SJSA1 (cell line): ENCODE measurements around the gene NUP210L. TPM values are rescaled to one million over a fixed set of nuclear protein-coding genes. Genes with fewer than 3 reads are reported as not detected.
"Not testable (repeated sequence)": the region's sequence is repeated elsewhere in the genome, so short reads cannot be mapped to it uniquely, and the experiment has no call there.

Experiments used
- DNase-seq, 2 experiments: peaks; one replicate each; pipeline ENCODE4 v3.0.0-alpha.2; 2015 to 2020; ENCODE audit warnings: low spot score in 2 of 2, low read depth in 1 of 2
- H3K27ac ChIP-seq: fragments of 250-450 bp; sonication (Bioruptor Pico); 2 replicates; pipeline ENCODE4 v1.5.1; 2020; ENCODE audit warnings: mild to moderate bottlenecking, moderate library complexity
- H3K27me3 ChIP-seq: fragments of 250-450 bp; sonication (Bioruptor Pico); replicated peaks from 2 replicates; pipeline ENCODE4 v1.5.1; 2020; ENCODE audit warnings: mild to moderate bottlenecking, moderate library complexity
- H3K36me3 ChIP-seq: fragments of 250-450 bp; sonication (Bioruptor Pico); 2 replicates; pipeline ENCODE4 v1.5.1; 2020; ENCODE audit warnings: mild to moderate bottlenecking
- H3K4me1 ChIP-seq: fragments of 250-450 bp; sonication (Bioruptor Pico); replicated peaks from 2 replicates; pipeline ENCODE4 v1.6.1; 2021; ENCODE audit warnings: mild to moderate bottlenecking
- H3K4me3 ChIP-seq: fragments of 250-450 bp; sonication (Bioruptor Pico); 2 replicates; pipeline ENCODE4 v1.5.1; 2020; ENCODE audit warnings: mild to moderate bottlenecking
- H3K9me3 ChIP-seq: fragments of 250-450 bp; sonication (Bioruptor Pico); replicated peaks from 2 replicates; pipeline ENCODE4 v1.5.1; 2020; ENCODE audit warnings: mild to moderate bottlenecking
- total RNA-seq: library from RNA; depleted of rRNA; stranded (reverse); fragments of >200 nt; shearing (Covaris generic); gene quantifications from 2 replicates; pipeline ENCODE4 v1.2.3, GENCODE V29; 2014

The NUP210L gene
- total RNA-seq, 1 experiment from 2014 or later: not detected

GRCh38 chr1:154115180-154115579, 39.7 kb downstream of the NUP210L start:
- Histone ChIP-seq H3K27me3 (peaks cover 6% of the 10 kb centered on the region; the same call in 1 of the 2 replicates), H3K27ac (no peak overlapping the region), H3K4me3 (no peak overlapping the region), H3K4me1 (no peaks in the 10 kb centered on the region), H3K36me3 (no peaks in the 10 kb centered on the region), H3K9me3 (no peaks in the 10 kb centered on the region)
- no peak for DNase-seq

DNA sequence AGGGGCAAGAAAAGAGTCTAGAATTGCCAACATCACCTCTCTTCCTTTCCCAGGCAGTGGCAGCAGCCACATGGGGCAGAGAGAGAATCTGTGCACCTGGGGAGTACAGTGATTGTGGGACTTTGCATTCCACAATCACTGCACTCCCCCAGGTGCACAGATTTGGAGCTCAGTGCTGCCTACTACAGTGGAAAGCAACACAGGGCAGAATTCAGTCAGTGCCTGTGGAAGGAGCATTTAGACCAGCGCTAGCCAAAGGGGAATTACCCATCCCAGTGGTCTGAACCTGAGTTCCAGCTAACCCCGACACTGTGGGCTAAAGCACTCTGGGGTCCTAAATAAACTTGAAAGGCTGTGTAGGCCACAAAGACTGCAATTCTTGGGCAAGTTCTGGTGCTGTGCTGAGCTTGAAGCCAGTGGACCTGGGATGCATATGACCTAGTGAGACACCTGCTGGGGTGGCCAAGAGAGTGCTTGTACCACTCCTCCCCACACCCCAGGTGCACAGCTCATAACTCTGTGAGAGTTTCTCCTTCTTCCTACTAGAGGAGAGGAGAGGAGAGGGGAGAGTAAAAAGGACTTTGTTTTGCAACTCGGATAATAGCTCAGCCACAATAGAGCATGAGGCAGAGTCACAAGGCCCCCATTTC, 50.3 kb downstream of the NUP210L start:
- H3K36me3 ChIP-seq: no peaks in the 10 kb centered on the region

DNA sequence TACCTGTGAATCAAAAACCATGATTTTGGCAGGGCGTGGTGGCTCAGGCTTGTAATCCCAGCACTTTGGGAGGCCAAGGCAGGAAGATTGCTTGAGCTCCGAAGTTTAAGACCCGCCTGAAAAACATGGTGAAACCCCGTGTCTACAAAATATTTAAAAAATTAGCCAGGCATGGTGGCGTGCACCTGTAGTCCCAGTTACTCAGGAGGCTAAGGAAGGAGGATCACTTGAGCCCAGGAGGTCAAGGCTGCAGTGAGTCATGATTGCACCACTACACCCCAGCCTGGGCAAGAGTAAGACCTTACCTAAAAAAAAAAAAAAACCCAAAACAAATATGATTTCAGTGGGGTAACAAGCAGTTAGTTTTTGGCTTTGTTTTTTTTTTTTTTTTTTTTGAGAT, 54.7 kb downstream of the NUP210L start:
- not testable (repeated sequence) for H3K27me3 ChIP-seq, H3K4me1 ChIP-seq, H3K4me3 ChIP-seq, H3K27ac ChIP-seq, H3K36me3 ChIP-seq, DNase-seq, H3K9me3 ChIP-seq

More for the DNA sequence above, 50.3 kb downstream of the NUP210L start:
- H3K27me3 ChIP-seq: no peaks in the 10 kb centered on the region
- H3K4me1 ChIP-seq: no peaks in the 10 kb centered on the region
- H3K9me3 ChIP-seq: no peaks in the 10 kb centered on the region
- H3K27ac ChIP-seq: no peak overlapping the region
- H3K4me3 ChIP-seq: no peak overlapping the region
- DNase-seq: no peak

DNA sequence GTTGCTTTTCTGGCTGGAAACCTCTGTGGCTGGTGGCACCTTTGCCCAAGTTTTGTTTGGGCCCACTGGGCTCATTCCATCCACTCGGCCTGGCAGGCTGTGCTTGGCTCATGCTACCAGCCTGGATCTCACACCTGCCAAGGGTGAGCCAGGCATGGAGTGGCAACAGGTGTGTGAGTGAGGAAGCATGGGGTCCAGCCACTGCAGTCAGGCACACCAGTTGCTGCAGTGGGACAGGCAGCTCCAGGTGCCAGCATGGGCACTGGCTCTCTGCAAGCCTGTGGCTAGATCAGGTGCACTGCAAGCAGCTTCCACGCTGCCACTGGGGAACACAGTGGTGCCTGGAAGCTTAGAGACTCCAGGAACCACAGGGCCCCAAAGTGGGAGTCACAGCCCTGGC, 57.0 kb downstream of the NUP210L start:
- no peaks in the 10 kb centered on the region for H3K36me3 ChIP-seq
- H3K4me1 ChIP-seq: no peaks in the 10 kb centered on the region
- H3K27ac ChIP-seq: no peak overlapping the region
- H3K4me3 ChIP-seq: no peak overlapping the region
- H3K9me3 ChIP-seq: no peaks in the 10 kb centered on the region
- H3K27me3 ChIP-seq: no peaks in the 10 kb centered on the region
- no peak for DNase-seq

- no peaks in the 10 kb centered on the region for H3K36me3 ChIP-seq
- no peaks in the 10 kb centered on the region for H3K27me3 ChIP-seq
- DNase-seq: no peak
- no peaks in the 10 kb centered on the region for H3K9me3 ChIP-seq
- no peak overlapping the region for H3K4me3 ChIP-seq
- H3K27ac ChIP-seq: no peak overlapping the region
- no peaks in the 10 kb centered on the region for H3K4me1 ChIP-seq
These were observed 59.3 kb downstream of the NUP210L start for GRCh38 chr1:154095456-154096060.

GRCh38 chr1:154094411-154094810, 60.5 kb downstream of the NUP210L start:
- Histone ChIP-seq H3K9me3 (no peaks in the 10 kb centered on the region), H3K4me3 (no peak overlapping the region), H3K4me1 (no peaks in the 10 kb centered on the region), H3K36me3 (no peaks in the 10 kb centered on the region), H3K27ac (no peak overlapping the region), H3K27me3 (no peaks in the 10 kb centered on the region)
- no peak for DNase-seq

GRCh38 chr1:154093699-154094098, 61.2 kb downstream of the NUP210L start:
- no peaks in the 10 kb centered on the region for H3K27me3 ChIP-seq
- no peaks in the 10 kb centered on the region for H3K4me1 ChIP-seq
- H3K4me3 ChIP-seq: no peak overlapping the region
- no peak for DNase-seq
- no peaks in the 10 kb centered on the region for H3K9me3 ChIP-seq
- no peak overlapping the region for H3K27ac ChIP-seq
- H3K36me3 ChIP-seq: no peaks in the 10 kb centered on the region

DNA sequence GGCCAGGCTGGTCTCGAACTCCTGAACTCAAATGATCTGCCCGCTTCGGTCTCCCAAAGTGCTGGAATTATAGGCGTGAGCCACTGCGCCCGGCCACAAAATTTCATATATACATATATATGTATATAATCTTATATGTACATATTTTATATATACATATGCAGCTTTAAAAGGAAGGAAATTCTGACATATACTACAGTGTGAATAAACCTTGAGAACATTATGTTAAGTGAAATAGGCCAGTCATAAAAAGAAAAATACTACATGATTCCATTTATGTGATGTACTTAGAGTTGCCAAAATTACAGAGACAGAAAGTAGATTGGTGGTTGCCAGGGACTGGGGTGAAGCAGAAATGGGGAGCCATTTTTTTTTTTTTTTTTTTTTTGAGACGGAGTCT, 63.2 kb downstream of the NUP210L start:
- H3K27me3 ChIP-seq: no peaks in the 10 kb centered on the region
- H3K4me3 ChIP-seq: no peak overlapping the region
- H3K4me1 ChIP-seq: no peaks in the 10 kb centered on the region
- DNase-seq: no peak
- no peak overlapping the region for H3K27ac ChIP-seq
- H3K36me3 ChIP-seq: no peaks in the 10 kb centered on the region
- H3K9me3 ChIP-seq: no peaks in the 10 kb centered on the region

GRCh38 chr1:154087574-154087973, 67.3 kb downstream of the NUP210L start:
- Histone ChIP-seq H3K4me1 (no peaks in the 10 kb centered on the region), H3K4me3 (no peak overlapping the region), H3K27ac (no peak overlapping the region), H3K36me3 (no peaks in the 10 kb centered on the region), H3K9me3 (no peaks in the 10 kb centered on the region), H3K27me3 (no peaks in the 10 kb centered on the region)
- DNase-seq: no peak

DNA sequence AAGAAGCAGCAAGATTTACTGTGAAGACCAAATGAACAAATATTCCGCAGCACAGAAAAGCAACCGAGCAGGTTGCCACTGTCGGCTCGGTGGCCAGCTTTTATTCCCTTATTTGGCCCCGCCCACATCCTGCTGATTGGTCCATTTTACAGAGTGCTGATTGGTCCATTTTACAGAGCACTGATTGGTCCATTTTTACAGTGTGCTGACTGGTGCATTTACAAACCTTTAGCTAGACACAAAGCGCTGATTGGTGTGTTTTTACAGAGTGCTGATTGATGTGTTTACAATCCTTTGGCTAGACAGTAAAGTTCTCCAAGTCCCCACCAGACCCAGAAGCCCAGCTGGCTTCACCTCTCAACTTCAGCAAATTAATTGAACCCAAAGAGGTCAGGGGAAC, 71.8 kb downstream of the NUP210L start:
- not testable (repeated sequence) for H3K36me3 ChIP-seq, H3K27me3 ChIP-seq, H3K9me3 ChIP-seq, H3K27ac ChIP-seq, H3K4me1 ChIP-seq, DNase-seq, H3K4me3 ChIP-seq

GRCh38 chr1:154081386-154082126, 73.3 kb downstream of the NUP210L start:
- Histone ChIP-seq H3K4me1 (no peaks in the 10 kb centered on the region), H3K36me3 (no peaks in the 10 kb centered on the region), H3K27me3 (no peaks in the 10 kb centered on the region), H3K9me3 (peaks cover 7% of the 10 kb centered on the region), H3K27ac (no peak overlapping the region), H3K4me3 (no peak overlapping the region)
- DNase-seq: no peak

- Histone ChIP-seq H3K9me3 (peaks cover 9% of the 10 kb centered on the region), H3K27me3 (no peaks in the 10 kb centered on the region), H3K4me3 (no peak overlapping the region), H3K36me3 (no peaks in the 10 kb centered on the region), H3K27ac (no peak overlapping the region), H3K4me1 (no peaks in the 10 kb centered on the region)
- DNase-seq: no peak
These were observed 78.5 kb downstream of the NUP210L start for GRCh38 chr1:154076413-154076812.

- peaks cover 9% of the 10 kb centered on the region for H3K9me3 ChIP-seq
- no peaks in the 10 kb centered on the region for H3K36me3 ChIP-seq
- H3K4me1 ChIP-seq: no peaks in the 10 kb centered on the region
- no peak overlapping the region for H3K4me3 ChIP-seq
- DNase-seq: no peak
- H3K27me3 ChIP-seq: 0 out of 2 replicates have a peak, but pooled peaks cover 1% of the 10 kb centered on the region
- H3K27ac ChIP-seq: no peak overlapping the region
These were observed 79.1 kb downstream of the NUP210L start for GRCh38 chr1:154075746-154076145.

- no peak for DNase-seq
- H3K4me3 ChIP-seq: no peak overlapping the region
- H3K9me3 ChIP-seq: no peaks in the 10 kb centered on the region
- H3K27ac ChIP-seq: no peak overlapping the region
- H3K36me3 ChIP-seq: no peaks in the 10 kb centered on the region
- H3K4me1 ChIP-seq: no peaks in the 10 kb centered on the region
- H3K27me3 ChIP-seq: no peaks in the 10 kb centered on the region; the same call in 1 of the 2 replicates
These were observed 92.6 kb downstream of the NUP210L start for GRCh38 chr1:154062309-154062708.
